ENCODE measurements around the gene ISOC2. TPM values are rescaled to one million over a fixed set of nuclear protein-coding genes. Genes with fewer than 3 reads are reported as not detected.
A peak's percentile ranks its signal among the peaks of the same experiment; 100 is the strongest.

ISOC2 gene
- total and polyA plus RNA-seq, 9 of the 15 experiments (the other 6 are each of a cell fraction or from before 2014, with no cell fraction given) = 1.2 to 229 (median 58.3) TPM

DNA sequence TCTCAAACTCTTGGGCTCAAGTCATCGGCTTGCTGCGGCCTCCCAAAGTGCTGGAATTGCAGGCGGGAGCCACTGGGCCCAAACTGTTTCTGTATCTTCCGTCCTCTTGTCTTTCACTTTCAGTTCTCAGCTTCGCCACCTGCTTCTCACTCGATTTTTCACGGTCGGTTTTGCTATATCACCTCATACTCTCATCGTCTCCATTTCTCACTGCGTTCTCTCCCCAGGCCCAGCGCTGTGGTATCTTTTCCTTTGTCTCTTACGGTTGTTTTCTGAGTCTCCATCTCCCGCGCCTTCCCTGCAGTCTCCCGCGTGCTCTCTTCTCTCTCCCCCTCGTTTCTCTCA is 41.7 kb upstream of the ISOC2 start (continued):
- no peak for TF ChIP-seq RNF2 (IDR thresholded peaks at IDR 0.05)
- TF ChIP-seq, protein P1, sequence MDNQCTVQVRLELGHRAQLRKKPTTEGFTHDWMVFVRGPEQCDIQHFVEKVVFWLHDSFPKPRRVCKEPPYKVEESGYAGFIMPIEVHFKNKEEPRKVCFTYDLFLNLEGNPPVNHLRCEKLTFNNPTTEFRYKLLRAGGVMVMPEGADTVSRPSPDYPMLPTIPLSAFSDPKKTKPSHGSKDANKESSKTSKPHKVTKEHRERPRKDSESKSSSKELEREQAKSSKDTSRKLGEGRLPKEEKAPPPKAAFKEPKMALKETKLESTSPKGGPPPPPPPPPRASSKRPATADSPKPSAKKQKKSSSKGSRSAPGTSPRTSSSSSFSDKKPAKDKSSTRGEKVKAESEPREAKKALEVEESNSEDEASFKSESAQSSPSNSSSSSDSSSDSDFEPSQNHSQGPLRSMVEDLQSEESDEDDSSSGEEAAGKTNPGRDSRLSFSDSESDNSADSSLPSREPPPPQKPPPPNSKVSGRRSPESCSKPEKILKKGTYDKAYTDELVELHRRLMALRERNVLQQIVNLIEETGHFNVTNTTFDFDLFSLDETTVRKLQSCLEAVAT (IDR thresholded peaks at IDR 0.05) = peak in 1 of 2 experiments; percentile 74; a peak in 1 of 4 replicates
- TF ChIP-seq E2F3 (CRISPR knock-in tag; IDR thresholded peaks at IDR 0.05) = no peak
- TF ChIP-seq SMARCA4 (IDR thresholded peaks at IDR 0.05) = 0 out of 2 replicates have a peak, but pooled peaks have one; percentile 21
- TF ChIP-seq, protein P2, sequence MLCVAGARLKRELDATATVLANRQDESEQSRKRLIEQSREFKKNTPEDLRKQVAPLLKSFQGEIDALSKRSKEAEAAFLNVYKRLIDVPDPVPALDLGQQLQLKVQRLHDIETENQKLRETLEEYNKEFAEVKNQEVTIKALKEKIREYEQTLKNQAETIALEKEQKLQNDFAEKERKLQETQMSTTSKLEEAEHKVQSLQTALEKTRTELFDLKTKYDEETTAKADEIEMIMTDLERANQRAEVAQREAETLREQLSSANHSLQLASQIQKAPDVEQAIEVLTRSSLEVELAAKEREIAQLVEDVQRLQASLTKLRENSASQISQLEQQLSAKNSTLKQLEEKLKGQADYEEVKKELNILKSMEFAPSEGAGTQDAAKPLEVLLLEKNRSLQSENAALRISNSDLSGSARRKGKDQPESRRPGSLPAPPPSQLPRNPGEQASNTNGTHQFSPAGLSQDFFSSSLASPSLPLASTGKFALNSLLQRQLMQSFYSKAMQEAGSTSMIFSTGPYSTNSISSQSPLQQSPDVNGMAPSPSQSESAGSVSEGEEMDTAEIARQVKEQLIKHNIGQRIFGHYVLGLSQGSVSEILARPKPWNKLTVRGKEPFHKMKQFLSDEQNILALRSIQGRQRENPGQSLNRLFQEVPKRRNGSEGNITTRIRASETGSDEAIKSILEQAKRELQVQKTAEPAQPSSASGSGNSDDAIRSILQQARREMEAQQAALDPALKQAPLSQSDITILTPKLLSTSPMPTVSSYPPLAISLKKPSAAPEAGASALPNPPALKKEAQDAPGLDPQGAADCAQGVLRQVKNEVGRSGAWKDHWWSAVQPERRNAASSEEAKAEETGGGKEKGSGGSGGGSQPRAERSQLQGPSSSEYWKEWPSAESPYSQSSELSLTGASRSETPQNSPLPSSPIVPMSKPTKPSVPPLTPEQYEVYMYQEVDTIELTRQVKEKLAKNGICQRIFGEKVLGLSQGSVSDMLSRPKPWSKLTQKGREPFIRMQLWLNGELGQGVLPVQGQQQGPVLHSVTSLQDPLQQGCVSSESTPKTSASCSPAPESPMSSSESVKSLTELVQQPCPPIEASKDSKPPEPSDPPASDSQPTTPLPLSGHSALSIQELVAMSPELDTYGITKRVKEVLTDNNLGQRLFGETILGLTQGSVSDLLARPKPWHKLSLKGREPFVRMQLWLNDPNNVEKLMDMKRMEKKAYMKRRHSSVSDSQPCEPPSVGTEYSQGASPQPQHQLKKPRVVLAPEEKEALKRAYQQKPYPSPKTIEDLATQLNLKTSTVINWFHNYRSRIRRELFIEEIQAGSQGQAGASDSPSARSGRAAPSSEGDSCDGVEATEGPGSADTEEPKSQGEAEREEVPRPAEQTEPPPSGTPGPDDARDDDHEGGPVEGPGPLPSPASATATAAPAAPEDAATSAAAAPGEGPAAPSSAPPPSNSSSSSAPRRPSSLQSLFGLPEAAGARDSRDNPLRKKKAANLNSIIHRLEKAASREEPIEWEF (CRISPR knock-in tag; IDR thresholded peaks at IDR 0.05) = 0 out of 2 replicates have a peak, but pooled peaks have one; percentile 11
- TF ChIP-seq LARP7 (IDR thresholded peaks at IDR 0.05) = 0 out of 2 replicates have a peak, but pooled peaks have one; percentile 31
- TF ChIP-seq ZNF79 (CRISPR knock-in tag; IDR thresholded peaks at IDR 0.05; ENCODE audit: low read depth) = no peak
